ENCODE data around the gene PNPLA2. TPM values are rescaled to one million over a fixed set of nuclear protein-coding genes. Genes with fewer than 3 reads are reported as not detected.

PNPLA2 gene
- total and polyA plus RNA-seq, 2 of the 8 experiments (the other 6 are each of a cell fraction or from before 2014, with no cell fraction given) = 30.9 to 62.1 TPM

DNA sequence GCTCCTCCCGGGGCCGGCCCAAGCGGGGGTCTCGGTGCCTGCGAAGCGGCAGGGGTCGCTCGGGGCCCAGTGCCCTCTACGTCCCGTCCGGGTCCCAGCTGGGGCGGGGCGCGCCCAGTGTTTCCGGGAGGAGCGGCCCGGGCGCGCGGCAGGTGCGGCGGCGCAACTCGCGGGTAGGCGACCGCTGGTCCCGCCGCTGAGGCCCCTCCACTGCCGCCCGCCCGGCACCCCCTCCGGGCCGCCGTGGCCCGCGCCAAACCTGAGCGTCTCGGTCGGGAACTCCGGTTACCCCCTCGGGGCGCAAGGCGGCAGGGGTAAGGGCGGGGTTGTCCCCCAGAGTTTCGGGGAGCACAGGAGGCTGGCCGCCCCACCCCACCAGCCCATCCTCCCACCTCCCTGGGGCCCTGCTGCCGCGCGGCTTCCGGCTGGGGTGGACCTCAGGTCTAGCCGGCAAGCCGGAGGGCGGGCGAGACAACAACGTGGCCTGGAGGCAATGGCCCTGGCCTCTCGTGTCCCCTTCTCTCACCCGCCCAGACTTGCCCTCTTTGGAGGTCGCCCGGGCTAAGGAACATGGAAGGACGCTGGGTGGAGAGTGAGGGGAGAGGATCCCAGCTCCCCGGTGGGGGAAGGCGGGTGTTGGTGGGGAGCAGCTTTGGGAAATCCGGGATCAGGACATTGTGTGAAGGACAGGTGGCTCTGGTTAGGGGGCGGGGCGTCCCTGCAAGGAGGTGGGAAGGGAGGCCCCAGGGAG lies 8.6 kb downstream of the PNPLA2 start:
- CTCF ChIA-PET (ENCODE audit: partially characterized antibody) = interaction anchor here (2.1 to 3.5 kb wide), 2 partner anchors 12 to 21 kb away, joined by 7 to 26 read pairs; no protein-coding TSS in a partner anchor
- Histone ChIP-seq H4K8ac (ENCODE audit: extremely low read depth, insufficient read depth, low read length) (peak overlapping the region; percentile 86), H3K4me1 (replicated peaks in 1 of 4; ENCODE audit: control insufficient read depth in 3 of 4, insufficient read depth in 4 of 4, low read length in 3 of 4) (peaks cover 0 to 44% (median 39%) of the 10 kb centered on the region in 4 experiments; a peak in 6 of 7 replicates), H4K5ac (ENCODE audit: insufficient read length, low read depth, low read length) (peak overlapping the region; percentile 10), H2BK20ac (ENCODE audit: low read length) (0 out of 2 replicates have a peak overlapping the region, but pooled peaks have one; percentile 48), H2AK5ac (ENCODE audit: low read depth, low read length) (no peak overlapping the region), H4K91ac (replicated peaks; ENCODE audit: insufficient read length, low read length) (peak overlapping the region; percentile 56), H3K9me3 (ENCODE audit: insufficient read depth in 2 of 2, low read depth in 1 of 2, low read length in 1 of 2) (no peaks in the 10 kb centered on the region), H2AFZ (ENCODE audit: low read length) (no peak overlapping the region; the same call in 1 of the 2 replicates), H4K20me1 (replicated peaks in 1 of 2; ENCODE audit: control insufficient read depth in 1 of 2, insufficient read depth in 2 of 2, low read length in 2 of 2) (peaks cover 2 to 8% of the 10 kb centered on the region in 2 experiments), H2BK5ac (ENCODE audit: low read depth, low read length) (peak overlapping the region; percentile 88; the same call in 1 of the 2 replicates), H3K36me3 (ENCODE audit: control insufficient read depth in 2 of 4, insufficient read depth in 4 of 4, low read length in 3 of 4) (peaks cover 0 to 10% (median 1%) of the 10 kb centered on the region in 4 experiments; a peak in 1 of 8 replicates), H3K23ac (ENCODE audit: insufficient read length) (no peak overlapping the region), H3K4me2 (ENCODE audit: insufficient read depth in 1 of 2, low read depth in 2 of 2, low read length in 2 of 2) (peak overlapping the region; percentile 84 to 99), H3K4ac (replicated peaks; ENCODE audit: insufficient read length, low read depth, low read length) (peak overlapping the region; percentile 30), H3K23me2 (ENCODE audit: low read depth, low read length) (peaks cover 29% of the 10 kb centered on the region), H3K27ac (ENCODE audit: low read depth, low read length) (peak overlapping the region; percentile 56; the same call in 1 of the 2 replicates), H3K27me3 (replicated peaks in 1 of 4; ENCODE audit: control insufficient read depth in 3 of 4, extremely low read depth in 1 of 4, insufficient read depth in 3 of 4, low read length in 3 of 4) (peaks cover 6 to 41% (median 30%) of the 10 kb centered on the region in 4 experiments), H3K9ac (replicated peaks in 1 of 4; ENCODE audit: extremely low read depth in 1 of 4, low read depth in 3 of 4, low read length in 3 of 4) (peak overlapping the region in 3 of 4 experiments; percentile 40 to 54 (median 50); a peak in 5 of 7 replicates), H3K14ac (ENCODE audit: insufficient read length) (no peak overlapping the region), H3K56ac (replicated peaks; ENCODE audit: insufficient read length, low read depth, low read length) (no peak overlapping the region), H2BK15ac (ENCODE audit: low read length) (peak overlapping the region; percentile 88; the same call in 1 of the 2 replicates), H2BK120ac (replicated peaks; ENCODE audit: low read depth, low read length) (no peak overlapping the region), H3K79me1 (ENCODE audit: low read depth, low read length) (no peaks in the 10 kb centered on the region; the same call in 1 of the 2 replicates), H3K18ac (ENCODE audit: extremely low read depth, low read length) (peak overlapping the region; percentile 95), H3K79me2 (ENCODE audit: control insufficient read depth in 1 of 2, insufficient read depth in 2 of 2, low read length in 2 of 2) (no peaks in the 10 kb centered on the region), H2BK12ac (ENCODE audit: low read depth, low read length) (peak overlapping the region; percentile 92; the same call in 1 of the 2 replicates), H3K4me3 (ENCODE audit: extremely low read depth in 1 of 4, insufficient read depth in 2 of 4, low read depth in 3 of 4, low read length in 4 of 4) (peak overlapping the region; percentile 42 to 63 (median 58))
- DNase-seq (ENCODE audit: low read depth in 1 of 2, low spot score in 2 of 2) (peak in 1 of 2 experiments; percentile 91), FAIRE-seq (no peak)
- POLR2A ChIA-PET (ENCODE audit: partially characterized antibody) = interaction anchor here (1.0 to 53.0 kb wide), 3 partner anchors 3 to 44 kb away, joined by 3 to 1917 read pairs (median 1917); partner anchors contain the start of genes CD151, CEND1, CRACR2B and PIDD1
- TF ChIP-seq SUZ12 (IDR thresholded peaks at IDR 0.05; ENCODE audit: low read length) = 0 out of 2 replicates have a peak, but pooled peaks have one; percentile 22
- TF ChIP-seq TAF1 (IDR thresholded peaks at IDR 0.05; ENCODE audit: low read depth, low read length) = peak; percentile 10; the same call in 1 of the 2 replicates
- no peak for TF ChIP-seq SIX5 (IDR thresholded peaks at IDR 0.05; ENCODE audit: low read depth, low read length)
- peak; percentile 43; the same call in 1 of the 2 replicates for TF ChIP-seq PHF8 (conservative IDR thresholded peaks at IDR 0.05; ENCODE audit: low read depth, low read length)
- TF ChIP-seq, protein P1, sequence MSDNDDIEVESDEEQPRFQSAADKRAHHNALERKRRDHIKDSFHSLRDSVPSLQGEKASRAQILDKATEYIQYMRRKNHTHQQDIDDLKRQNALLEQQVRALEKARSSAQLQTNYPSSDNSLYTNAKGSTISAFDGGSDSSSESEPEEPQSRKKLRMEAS (IDR thresholded peaks at IDR 0.05) = peak; percentile 51
- TF ChIP-seq GABPA (IDR thresholded peaks at IDR 0.05; ENCODE audit: borderline replicate concordance, insufficient read depth, low read length) = peak; percentile 11; the same call in 1 of the 2 replicates
- no peak for TF ChIP-seq NRF1 (IDR thresholded peaks at IDR 0.05; ENCODE audit: low read depth, low read length)
- TF ChIP-seq KDM4A (IDR thresholded peaks at IDR 0.05; ENCODE audit: low read depth, low read length, severe bottlenecking) = peak; percentile 82
- 4% methylated on average over 23 of the region's 66 CpGs; no CpG with 5 or more reads in 1 of the 2 experiments for WGBS, 2 experiments (ENCODE audit: extremely low coverage in 1 of 2, insufficient coverage in 1 of 2, insufficient read length in 1 of 2, insufficient replicate concordance in 2 of 2, low coverage in 1 of 2, low lambda C conversion rate in 2 of 2, missing lambda C conversion rate in 1 of 2)

All from H1 (cell line).